OCI-LY3 (cell line): Measurements from ENCODE around the gene ETDA.

Experiments used
- EZH2phosphoT487 ChIP-seq: fragments of 200-600 bp; shearing (Covaris generic); IDR thresholded peaks from 2 replicates; pipeline ENCODE4 v1.6.1; 2018; ENCODE audit warnings: antibody characterized with exemption, mixed run types, low read depth
- TF ChIP-seq, protein P1 (sequence below): fragments of 200-600, 300-600 bp; sonication (generic); IDR thresholded peaks from 2 replicates; pipeline ENCODE4 v1.5.1; 2014; ENCODE audit warnings: antibody characterized with exemption, low read length, low read depth

DNA sequence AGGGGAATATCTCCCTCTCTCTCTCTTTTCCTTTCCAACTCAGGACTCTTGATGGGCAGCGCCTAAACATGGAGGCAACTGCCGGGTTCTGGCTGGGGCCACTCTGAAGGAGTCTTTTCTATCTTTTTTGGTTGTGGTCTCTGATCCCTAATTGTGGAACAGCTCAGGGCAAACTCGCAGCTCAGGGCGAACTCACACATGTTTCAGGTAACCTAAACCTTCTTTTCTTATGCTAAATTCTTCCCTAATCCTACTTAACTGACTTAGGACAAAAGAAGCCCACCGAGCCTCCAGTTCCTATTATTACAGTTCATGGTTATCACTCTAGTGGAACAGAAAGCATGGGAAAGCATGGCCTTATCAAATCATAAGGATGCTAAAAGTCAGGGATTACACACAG is 21.3 kb downstream of the ETDA start:
- TF ChIP-seq, protein P1, sequence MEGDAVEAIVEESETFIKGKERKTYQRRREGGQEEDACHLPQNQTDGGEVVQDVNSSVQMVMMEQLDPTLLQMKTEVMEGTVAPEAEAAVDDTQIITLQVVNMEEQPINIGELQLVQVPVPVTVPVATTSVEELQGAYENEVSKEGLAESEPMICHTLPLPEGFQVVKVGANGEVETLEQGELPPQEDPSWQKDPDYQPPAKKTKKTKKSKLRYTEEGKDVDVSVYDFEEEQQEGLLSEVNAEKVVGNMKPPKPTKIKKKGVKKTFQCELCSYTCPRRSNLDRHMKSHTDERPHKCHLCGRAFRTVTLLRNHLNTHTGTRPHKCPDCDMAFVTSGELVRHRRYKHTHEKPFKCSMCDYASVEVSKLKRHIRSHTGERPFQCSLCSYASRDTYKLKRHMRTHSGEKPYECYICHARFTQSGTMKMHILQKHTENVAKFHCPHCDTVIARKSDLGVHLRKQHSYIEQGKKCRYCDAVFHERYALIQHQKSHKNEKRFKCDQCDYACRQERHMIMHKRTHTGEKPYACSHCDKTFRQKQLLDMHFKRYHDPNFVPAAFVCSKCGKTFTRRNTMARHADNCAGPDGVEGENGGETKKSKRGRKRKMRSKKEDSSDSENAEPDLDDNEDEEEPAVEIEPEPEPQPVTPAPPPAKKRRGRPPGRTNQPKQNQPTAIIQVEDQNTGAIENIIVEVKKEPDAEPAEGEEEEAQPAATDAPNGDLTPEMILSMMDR, result no peak
- TF ChIP-seq EZH2phosphoT487, result no peak
